ENCODE data around the gene PRICKLE1.

The PRICKLE1 gene

DNA sequence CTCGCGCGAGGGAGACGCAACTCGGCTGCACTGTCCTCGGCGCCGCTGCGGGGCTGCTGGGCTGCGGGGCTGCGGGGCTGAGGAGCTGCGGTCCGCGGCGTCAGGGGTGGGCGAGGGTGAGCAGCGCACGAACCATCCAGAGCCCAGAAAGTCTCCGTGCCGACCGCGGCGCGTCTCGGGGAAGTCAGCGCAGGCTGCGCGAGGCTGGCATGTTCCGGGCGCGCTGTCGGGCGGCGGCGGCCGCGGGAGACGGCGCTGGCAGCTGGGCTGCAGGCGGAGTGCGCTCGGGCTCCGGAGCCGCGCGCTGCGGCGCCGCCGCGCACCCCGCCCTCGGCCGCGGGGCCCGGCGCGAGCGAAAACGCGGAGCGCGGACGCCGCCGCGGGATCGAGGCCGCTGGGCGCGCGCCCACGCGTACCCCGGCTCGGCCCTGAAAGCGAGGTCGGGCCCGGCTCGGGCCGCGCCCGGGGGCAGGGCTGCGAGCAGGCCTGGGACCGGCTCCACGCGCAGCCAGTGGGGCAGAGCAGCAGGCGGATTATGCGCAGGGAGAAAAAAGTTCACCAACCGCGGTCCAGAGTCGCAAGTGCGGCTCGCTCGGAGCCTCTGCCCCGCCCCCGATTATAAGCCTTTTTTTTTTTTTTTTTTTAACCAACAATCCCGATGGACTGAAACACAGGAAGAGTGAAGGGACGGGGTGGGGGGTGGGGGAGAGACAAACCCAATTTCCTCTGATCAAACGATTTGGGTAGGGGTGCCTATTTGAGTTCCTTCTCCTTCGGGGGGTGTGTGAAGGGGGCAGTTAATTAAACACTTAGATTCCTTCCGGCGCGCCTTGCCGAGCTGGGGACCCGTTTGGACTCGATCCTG, at the start of gene PRICKLE1:
PRICKLE1 (minus strand) TSS at position 282 of the 865 bp plus-strand sequence. CDS start 117,230 bp downstream, outside the sequence.
- DNase-seq: no peak

DNA sequence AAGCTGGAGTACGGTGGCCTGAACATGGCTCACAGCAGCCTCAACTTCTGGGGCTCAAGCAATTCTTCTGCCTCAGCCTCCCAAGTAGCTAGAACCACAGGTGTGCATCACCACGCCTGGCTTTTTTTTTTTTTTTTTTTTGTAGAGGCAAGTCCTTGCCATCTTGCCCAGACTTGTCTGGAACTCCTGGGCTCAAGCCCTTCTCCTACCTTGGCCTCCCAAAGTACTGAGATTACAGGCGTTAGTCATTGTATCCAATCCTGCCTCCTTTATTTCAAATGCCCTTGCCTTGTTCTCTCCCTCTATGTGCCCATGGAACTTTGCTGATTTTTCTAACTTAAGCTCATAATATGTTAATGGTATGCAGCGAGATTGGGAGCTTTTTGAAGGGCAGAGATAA, 49.2 kb upstream of the PRICKLE1 start:
- no peak for DNase-seq

DNA sequence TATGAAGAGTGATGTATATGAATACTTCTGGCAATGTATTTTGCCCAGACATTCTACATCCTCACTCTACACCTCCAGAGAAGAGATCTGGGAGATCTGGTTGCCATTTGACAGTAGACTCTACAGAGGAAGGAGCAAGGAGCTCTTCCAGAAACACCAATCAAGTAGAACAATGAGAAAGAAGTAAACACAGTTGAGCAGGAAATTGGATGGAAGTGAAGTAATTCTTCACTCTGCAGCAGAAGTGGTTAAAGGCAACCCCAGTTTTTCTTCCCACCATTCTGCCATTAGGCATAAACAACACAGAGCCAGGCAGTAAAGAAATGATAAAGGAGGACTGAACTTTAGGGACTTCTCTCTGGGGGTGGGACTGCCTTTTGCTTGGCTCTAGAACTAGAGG, 48.5 kb upstream of the PRICKLE1 start:
- no peak for DNase-seq

DNA sequence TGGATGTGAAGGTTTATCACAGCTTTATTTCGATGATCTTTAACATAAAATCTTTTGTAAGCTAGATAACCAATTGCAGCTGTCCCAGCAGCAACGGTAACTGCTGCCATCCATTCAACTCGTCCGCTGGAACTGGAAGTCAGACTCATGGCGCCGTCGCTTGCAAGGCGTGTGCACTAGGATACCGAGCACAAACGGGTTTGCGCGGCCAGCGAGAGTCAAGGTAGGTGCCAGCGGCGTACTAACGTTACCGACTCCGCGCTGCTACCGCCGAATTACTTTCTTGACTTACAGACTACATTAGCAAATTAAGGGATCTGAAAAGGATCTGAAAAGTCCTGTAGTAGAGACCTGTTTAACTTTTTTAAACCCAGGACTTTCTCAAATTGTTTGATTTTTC, 47.4 kb upstream of the PRICKLE1 start:
- DNase-seq: no peak

DNA sequence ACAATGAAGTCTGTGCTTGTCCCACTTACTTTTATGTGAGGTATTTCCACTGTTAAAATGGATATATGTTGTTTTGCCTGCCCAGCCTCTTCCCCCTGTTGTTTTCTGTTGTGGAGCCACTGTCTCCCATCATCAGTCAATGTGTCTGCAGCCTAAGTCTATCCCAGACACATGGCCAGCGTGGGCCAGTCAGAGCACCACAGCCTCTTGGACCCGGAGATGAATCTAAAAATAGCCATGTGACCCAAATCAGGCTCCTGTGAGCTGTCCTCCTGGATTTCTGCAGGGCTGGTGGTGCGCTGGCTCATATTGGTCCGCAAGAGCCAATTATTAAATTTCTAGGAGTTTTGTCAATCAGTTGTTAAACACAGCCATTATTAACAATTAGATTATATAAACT, 44.0 kb upstream of the PRICKLE1 start:
- no peak for DNase-seq

DNA sequence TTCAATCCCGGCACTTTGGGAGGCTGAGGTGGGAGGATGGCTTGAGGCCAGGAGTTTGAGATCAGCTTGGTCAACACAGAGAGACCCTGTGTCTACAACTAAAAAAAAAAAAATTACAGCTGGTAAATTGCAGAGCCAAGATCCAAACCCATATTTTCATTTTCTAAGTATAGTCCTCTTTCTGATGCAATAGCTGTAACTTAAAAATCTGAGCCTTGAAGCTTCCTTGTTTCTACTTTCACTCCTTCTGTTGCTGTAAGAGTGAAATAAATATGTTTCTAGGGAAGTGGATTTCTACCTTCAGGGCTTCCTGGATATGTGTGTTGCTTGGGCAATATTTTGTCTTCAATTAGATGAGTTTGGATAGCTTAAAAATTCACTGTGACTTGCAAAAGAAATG, 42.0 kb upstream of the PRICKLE1 start:
- DNase-seq: no peak

DNA sequence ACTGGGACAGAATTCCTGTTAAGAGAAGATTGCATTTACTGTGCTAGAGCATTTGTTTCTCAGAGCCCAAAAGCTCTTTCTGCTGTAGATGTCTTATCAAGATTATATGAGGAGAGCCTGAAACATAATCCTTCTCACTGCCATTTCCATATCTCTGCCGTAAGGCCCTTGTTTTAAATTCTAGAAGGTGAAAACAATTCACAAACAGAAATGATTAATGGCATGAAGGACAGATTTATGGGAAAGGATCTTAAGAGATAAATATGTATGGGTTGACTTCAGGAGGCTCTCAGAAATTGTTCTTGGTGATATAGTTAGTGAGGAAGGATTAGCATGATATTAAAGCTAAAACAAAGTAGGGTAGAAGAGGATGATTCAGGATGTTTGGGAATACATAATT, 40.8 kb upstream of the PRICKLE1 start:
- DNase-seq: no peak

DNA sequence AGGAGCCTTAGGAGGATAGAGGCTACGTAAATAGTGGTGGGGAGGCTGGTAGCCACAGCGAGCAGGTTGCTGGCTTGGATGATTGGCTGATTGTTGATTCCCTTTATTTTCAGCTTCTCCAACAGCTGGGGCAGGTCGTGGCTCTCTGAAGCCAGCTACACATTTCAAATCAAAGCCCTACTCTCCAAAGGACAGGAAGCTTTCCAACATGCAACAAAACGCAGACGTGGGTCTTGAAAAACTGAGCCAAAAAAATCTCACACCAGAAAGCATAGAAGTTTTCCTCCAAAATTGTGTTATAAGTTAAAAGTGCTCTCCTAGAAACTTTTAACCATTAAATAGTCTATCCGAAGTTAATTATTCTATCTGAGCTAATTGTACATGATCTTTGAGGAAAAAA, 37.6 kb upstream of the PRICKLE1 start:
- no peak for DNase-seq

DNA sequence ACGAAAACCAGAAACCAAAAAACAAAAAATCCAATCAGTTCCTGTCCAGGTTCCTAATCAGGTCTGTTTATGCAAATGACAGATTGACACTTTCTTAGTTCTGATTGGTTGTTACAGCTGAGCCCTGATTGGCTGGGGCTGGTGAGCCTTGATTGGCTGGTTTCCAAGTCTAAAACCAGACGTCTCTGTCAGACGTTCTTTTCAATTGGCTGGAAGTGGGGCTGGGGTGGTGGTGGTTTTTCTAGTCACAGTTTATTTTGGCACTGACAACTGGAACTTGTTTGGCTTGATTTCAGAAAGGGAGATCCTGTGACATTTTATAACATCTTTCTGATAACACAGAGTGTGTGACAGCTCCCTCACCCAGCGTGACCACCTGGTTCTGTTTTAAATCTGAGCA, 36.1 kb upstream of the PRICKLE1 start:
- no peak for DNase-seq

DNA sequence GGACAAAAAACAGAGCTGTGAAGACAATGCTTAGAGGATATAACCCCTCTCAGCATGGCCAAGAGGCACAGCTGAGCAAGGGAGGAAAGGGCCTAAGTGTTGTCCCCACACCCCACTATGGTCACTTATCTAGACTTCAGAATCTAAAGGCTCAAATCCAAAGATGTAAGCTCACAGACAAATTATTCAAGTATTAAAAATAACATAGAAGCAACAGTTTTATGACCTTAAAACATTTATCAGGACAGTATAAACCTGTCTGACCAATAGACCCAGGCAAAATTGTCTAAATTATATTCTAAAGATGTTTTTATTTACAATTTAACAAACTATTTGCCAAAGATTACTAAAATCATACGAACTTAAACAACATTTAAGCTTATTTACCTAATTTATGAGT, 28.1 kb upstream of the PRICKLE1 start:
- no peak for DNase-seq

DNA sequence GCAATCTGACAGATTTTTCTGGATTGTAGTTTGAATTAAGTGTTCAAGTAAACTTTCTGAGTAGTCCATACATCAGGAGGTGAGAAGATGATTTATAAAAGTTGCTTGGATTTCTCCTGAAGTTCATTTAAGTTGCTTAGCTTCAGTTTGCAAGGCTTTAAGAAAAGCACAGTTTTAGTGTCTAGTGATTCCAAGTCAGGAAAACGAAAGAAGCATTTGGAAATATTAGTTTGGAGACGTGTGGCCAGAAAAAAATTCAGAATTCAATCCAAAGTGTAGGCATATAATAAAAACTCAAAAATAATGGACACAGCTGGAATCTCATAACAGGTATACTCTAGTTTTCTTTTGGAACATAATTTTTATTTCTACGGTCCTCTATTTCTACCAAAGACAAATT, 25.5 kb upstream of the PRICKLE1 start:
- no peak for DNase-seq

DNA sequence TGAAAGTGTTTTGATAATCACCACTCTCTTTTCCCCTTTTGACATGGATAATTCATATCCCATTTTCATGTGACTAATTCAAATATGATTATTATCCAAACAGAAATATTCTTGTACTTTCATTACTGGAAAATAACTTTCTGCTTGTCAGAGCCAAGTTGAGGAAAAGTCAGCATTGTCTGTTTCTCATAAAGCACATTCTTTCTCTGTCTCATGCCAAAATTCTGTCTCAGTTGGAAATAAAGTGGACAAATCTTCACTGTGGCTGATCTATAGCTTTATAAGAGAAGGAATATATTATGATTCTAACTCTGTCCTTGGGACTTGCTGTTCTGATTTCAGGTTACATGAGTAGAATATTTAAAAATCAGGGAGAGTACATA, 22.7 kb upstream of the PRICKLE1 start:
- no peak for DNase-seq

DNA sequence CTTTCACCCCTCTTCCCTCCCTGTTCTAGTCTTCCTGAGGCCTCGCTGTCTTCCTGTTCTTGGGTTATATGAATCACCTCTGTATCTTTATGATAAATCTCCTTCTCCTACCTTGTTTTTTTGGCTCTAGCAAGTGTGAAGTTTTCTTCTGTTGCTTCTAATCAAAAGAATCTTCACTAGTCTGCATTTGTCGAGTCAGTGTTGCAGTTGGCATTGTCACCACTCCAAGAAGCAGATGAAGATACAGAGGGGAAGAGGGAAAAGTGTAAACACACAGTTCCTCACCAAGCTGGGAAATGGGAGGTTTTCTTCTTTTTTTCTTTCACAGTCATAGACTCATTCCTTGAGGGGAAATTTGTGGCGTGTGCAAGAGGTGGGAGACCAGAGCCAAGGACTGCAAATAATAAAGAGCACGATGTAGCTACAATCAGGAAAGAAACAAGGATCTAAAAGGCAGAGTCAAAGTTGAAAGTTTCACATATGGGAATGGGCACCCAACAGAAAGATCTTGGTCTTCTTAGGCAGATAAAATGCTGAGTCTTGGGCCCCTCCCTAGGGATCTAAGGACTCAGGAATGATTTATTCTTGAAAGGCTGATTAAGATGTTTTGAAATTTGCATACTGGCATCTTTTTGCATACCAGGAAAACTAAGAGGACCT, 22.2 kb upstream of the PRICKLE1 start:
- DNase-seq: no peak

DNA sequence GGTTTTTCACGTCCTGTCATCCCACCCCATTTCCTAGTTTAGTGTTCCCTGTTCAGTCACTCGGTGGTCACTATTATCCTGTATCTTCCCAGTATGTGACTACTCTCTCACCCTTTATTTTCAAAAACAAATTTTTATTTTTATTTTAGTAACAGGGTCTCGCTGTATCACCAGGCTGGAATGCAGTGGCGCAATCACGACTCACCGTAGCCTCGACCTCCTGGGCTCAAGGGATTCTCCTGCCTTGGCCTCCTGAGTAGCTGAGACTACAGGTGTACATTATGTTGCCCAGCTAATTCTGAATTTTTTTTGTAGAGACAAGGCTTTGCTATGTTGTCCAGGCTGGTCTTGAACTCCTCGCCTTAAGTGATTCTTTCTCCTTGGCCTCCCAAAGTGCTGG, 20.1 kb upstream of the PRICKLE1 start:
- DNase-seq: no peak

DNA sequence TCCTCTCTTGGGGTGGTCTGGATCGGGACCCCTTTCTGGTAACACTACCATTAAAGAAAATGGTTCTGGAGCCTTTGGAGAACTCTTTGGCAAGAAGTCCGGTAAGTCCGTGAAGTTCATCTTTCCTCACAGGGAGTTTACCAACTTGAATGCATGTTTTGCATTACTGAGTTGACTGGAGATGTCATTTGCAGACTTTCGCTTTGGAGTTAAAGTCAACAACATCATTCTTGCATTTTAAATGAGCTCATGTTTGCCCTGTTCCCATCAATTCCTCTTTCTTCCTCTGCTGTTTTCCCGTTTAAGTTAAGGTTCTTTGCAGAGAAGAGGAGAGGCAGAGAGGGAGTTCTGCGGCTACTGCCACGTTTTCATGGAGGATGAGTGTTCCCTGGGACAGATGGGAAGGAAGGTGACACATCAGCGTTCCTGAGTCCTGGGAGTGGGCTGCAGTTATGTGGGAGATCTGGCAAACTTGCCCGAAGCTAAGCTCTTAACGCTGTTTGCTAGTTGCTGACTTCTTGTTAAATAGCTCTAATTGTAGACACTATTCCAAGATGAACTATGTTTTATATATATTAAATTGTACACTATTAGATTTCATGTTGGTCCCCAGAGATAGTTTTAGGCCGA, 18.8 kb upstream of the PRICKLE1 start:
- DNase-seq: no peak

DNA sequence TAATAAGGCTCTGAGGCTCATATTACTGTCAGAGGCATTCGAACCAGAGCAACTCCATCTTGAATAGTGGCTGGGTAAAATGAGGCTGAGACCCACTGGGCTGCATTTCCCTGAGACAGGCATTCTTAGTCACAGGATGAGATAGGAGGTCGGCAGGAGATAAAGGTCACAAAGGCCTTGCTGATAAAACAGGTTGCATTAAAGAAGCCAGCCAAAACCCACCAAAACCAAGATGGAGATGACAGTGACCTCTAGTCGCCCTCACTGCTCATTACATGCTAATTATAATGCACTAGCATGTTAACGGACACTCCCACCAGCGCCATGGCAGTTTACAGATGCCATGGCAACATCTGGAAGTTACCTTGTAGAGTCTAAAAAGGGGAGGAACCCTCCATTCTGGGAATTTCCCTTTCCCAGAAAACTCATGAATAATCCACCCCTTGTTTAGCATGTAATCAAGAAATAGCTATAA, 18.1 kb upstream of the PRICKLE1 start:
- DNase-seq: no peak

DNA sequence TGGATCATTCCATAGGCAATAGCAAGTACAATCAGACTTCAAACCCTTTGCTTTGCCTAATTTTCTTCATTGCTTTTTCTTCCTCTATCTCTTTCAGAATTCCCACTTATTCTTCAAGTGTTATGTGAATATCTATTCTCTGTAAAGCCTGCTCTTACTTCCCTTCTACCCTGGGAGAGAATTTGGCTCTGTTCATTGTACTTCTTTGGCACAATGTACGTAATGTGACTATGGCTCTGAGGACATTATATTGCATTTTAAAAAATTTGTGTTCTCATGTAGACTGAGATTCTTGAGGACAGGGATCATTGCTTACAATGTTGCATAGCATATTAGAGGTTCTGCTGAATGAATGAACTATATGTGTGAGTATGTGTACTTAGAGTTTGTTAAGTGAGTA, 16.9 kb upstream of the PRICKLE1 start:
- DNase-seq: no peak

DNA sequence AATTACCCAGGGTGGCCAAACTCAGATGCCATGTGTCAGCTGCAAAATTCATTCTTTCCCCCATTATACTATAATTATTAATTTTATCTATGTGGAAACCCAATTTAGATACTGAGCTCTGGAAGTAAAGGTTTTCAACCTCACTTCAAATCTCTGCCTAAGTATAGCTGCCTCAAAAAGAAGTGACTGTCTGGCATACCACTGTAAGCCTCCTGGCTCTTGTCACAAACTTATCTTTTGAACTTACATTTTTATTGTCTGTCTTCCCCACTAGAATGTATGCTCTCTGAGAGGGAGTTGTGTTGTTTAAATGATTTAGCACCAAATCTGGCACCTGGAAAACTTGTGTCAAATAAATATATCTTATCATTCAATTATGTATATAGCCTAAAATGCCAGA, 16.1 kb upstream of the PRICKLE1 start:
- DNase-seq: no peak

DNA sequence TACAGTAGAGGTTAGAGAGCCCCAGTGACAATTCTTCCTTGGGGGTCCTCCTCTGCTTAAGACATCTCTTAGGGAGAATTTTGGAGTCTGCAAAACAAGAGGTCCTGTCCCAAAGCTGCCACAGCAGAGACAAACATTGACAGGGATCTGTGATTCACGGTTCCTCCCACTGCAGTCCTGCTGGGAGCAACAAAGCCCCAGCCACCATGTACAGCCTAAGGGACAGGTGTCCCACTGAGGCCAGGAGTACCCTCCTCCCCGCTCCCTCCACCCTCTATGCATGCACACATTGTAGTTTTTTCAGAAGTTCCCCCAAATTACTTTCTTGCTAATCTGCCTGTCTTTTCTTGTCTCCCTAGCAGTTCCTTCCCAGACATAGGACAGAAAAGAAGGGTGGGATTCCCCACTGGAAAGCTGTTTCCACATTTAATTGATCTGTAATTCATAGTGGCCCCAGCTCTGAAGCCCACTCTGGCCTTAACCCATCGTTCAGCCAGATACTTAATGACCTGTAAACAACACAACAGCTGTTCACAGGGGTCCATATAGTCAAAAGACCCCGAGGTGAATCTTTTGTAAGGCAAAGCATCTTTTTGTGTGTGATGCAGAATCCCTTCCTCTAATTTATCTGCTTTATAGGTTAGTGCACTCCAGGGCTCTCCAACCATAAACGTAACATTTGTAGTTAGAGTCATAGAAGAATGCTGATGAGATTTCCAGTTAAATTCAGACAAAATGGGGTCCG, 13.9 kb upstream of the PRICKLE1 start:
- no peak for DNase-seq

DNA sequence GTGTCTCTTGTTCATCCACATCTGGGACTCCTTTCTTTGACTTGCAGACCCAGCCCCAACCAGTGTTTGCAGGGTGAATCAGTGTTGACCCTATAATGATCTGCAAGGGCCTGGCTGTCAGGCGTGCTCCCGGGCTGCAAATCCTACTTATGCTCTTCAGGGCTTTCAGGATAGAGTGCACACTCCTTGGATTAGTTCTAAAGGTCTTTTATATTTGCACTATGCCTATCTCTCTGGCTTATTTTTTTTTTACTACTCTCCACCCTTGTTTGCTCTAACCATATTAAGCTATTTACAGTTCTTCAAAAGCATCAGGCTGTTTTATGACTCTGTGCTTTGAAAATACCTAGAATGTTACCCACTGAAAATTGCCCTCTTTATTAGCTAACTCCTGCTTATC, 4.3 kb upstream of the PRICKLE1 start:
- DNase-seq: no peak

DNA sequence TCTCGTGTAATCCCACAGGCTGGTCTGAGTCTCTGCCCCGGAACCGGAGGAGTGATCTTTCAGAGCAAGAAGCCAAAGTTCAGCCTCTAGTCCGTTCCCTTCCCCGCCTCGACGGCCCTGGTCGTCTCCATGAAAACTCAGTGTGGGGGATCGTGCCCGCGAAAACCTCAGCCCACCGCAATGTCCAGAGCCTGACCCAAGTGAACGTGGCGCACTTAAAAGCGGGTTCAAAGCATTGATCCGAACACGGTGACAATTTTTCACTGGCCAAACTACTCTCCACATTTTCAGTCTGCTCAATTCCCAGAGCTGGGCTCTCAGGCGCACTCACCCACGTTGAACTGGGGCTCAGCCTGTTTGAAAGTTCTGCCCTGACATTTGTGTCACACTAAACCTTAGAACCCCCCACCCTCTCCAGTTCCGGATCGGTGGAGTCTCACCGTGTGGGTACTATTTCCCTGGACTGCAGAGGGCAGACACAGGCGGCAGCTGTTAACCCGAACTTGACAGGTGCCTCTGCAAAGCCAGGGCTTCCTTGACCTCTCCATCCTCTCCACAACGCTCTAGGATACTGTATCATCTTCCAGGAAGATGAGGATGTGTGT, 886 bp upstream of the PRICKLE1 start:
- DNase-seq: no peak

DNA sequence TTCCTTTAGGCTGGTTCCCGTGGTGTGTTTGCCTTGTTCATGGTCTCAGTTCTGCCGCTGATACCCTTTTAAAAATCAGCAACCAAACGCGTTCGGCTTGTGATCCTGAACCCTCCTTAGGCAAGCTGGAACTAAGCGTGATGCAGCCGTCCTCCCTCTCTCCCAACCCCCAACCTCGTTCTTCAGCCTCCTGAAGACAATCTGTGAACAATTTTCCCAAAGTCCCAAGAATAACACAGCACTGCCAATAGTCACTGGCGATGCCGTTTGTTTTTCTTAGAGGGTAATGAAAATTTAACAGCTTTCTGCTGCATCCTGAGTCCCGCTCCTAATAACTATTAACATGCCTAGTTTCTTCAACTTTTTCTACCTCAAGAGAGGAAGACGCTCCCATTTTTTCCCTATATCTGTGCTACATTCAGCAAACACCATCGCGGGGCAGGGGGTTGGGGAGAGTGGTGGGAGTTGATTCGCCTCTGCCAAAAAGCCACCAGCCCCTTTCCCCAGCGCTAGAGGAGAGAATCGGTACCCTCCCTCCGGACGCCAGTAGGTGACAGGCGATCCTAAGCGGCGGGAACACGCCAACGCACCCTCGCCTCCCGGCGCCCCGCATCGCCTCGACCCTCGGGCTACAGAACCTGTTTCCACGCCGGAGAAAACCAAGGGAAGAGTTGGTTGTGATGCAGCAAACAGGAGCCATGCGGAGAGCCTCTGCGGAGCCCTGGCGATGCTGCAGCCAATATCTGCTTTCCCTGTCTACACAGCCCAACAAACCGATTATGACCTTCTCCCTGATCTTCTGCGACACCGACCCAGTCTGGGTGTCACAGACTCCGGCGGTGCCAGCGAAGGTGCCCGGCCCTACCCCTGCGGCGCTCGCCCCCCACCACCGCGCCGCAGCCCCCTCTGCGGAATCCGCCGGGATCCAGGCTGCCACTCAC, 752 bp downstream of the PRICKLE1 start:
- DNase-seq: no peak

Data from AML-193 (cell line).